Fibroblast of the aortic adventitia (primary cell): ENCODE measurements around the gene CAMK1D. TPM values are rescaled to one million over a fixed set of nuclear protein-coding genes. Genes with fewer than 3 reads are reported as not detected.

Experiments used
- DNase-seq: peaks from one replicate; pipeline ENCODE4 v3.0.0-alpha.2; 2010; ENCODE audit warnings: low read depth
- H3K4me3 ChIP-seq: 2 replicates; pipeline ENCODE4 v1.5.1; 2011; ENCODE audit warnings: low read depth, mild to moderate bottlenecking, control low read depth, low read length, moderate library complexity
- total RNA-seq: library from RNA; depleted of rRNA; stranded (reverse); fragments of >200 nt; gene quantifications from 2 replicates; pipeline ENCODE4 v1.2.3, GENCODE V29; 2012; ENCODE audit warnings: low replicate concordance
- TF ChIP-seq, protein P1 (sequence below): IDR thresholded peaks from 2 replicates; pipeline ENCODE4 v1.5.1; 2011; ENCODE audit warnings: mild to moderate bottlenecking, low read length, control low read depth, inconsistent platforms; ENCODE audit not compliant: insufficient read depth

CAMK1D gene
- total RNA-seq, 1 donor: 9.8 TPM

DNA sequence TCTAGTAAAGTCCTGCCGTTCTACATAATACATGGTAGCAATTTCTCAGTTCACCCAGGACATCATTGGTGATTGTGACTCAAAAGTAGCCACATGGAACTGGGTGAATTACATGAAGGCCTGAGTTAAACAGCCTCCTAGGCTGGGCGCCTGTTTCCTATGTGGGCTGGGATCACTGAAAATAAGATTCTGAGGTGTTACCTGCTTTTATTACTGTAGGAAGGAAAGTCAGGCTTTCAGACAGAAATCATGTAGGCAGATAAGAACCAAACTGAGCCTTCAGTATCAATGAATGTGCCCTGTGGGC is 160.4 kb downstream of the CAMK1D start:
- TF ChIP-seq, protein P1, sequence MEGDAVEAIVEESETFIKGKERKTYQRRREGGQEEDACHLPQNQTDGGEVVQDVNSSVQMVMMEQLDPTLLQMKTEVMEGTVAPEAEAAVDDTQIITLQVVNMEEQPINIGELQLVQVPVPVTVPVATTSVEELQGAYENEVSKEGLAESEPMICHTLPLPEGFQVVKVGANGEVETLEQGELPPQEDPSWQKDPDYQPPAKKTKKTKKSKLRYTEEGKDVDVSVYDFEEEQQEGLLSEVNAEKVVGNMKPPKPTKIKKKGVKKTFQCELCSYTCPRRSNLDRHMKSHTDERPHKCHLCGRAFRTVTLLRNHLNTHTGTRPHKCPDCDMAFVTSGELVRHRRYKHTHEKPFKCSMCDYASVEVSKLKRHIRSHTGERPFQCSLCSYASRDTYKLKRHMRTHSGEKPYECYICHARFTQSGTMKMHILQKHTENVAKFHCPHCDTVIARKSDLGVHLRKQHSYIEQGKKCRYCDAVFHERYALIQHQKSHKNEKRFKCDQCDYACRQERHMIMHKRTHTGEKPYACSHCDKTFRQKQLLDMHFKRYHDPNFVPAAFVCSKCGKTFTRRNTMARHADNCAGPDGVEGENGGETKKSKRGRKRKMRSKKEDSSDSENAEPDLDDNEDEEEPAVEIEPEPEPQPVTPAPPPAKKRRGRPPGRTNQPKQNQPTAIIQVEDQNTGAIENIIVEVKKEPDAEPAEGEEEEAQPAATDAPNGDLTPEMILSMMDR: no peak
- DNase-seq: no peak
- no peak overlapping the region for H3K4me3 ChIP-seq

DNA sequence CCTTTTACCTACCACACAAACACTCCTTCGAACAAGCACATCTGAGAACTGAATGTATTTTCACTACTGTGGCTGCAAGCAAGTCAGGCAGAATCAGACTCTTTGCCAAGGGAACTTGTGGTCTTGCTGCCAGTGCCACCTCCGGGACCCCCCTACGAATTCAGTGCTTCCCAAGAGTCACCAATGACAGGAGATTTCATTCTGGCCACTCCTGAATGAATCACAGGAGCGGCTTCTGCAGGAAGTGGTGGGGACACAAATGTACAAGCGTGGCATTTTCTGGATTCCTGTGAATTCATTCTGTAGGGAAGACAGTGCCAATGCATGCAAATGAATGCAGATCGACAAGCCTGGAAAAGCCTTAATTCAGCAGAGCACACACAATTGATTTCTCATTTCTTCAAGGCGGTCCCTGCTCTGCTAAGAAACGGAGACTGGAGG is 161.2 kb downstream of the CAMK1D start:
- H3K4me3 ChIP-seq: no peak overlapping the region

DNA sequence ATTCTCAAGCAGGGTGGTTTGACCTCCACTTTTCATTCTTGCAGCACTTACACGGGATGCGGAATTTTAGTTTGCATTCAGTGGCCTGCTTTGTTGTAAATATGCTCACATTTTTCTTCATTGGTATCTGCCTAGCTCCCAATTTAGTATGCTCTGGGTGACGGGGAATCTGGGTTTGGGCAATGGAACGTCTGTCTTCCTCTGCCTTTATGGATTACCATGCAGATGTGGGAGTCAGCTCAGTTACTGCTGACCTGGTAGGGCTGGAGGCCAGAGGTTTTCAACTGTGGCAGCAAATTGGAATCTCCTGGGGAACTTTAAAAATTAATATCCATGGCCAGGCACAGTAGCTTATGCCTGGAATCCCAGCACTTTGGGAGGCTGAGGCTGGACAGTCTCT is 161.6 kb downstream of the CAMK1D start:
- H3K4me3 ChIP-seq: no peak overlapping the region
- no peak for DNase-seq
- TF ChIP-seq, protein P1: no peak

More for the DNA sequence above, 161.2 kb downstream of the CAMK1D start:
- TF ChIP-seq, protein P1: no peak
- DNase-seq: no peak

DNA sequence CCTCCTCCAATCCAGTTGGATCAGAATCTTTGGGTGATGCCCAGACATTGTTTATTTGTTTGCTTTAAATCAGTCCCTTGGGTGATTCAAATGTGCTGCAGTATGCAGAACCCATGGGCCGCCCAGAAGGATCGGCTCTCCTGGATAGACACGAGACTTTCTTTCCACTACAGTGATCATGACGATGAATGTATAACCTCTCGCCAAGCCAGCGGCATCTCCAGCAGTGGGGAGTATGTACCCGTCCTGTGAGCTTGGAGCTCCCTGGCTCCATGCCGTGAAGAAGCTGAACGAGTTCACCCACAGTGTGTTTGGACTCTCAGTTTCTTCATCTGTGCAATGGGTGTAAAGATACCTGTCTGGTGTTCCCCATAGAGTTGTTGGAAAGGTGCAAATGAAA is 162.3 kb downstream of the CAMK1D start:
- TF ChIP-seq, protein P1: no peak
- no peak for DNase-seq

DNA sequence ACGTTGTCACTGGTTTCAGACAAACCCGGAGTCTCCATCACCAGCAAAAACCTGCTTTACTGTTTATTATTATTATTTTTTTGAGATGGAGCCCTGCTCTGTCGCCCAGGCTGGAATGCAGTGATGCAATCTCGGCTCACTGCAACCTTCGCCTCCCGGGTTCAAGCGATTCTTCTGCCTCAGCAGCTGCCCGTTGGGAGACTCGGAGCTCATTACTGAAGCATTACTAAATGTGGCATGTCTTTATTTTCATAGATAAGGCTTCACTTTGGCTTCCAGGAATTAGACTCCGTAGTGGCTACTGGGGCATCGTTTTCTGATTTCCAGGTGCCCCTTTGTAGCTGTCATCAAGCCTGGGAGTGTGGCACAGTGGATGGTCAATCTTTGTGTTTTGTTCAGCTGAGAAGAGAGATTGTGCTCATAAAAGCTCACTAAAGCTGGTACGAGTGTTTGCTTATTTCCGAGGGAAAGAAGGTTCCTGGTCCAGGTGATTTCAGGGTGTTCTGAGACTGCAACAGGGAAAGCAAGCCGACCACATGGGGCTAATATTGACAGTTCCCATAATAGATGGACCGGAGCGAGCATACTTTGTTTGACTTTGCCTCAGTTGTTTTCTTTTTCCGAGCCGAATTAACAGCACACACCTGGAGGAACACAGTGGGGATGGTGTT is 163.1 kb downstream of the CAMK1D start:
- TF ChIP-seq, protein P1: no peak
- no peak for DNase-seq
- H3K4me3 ChIP-seq: no peak overlapping the region

More for the DNA sequence above, 162.3 kb downstream of the CAMK1D start:
- H3K4me3 ChIP-seq: no peak overlapping the region

DNA sequence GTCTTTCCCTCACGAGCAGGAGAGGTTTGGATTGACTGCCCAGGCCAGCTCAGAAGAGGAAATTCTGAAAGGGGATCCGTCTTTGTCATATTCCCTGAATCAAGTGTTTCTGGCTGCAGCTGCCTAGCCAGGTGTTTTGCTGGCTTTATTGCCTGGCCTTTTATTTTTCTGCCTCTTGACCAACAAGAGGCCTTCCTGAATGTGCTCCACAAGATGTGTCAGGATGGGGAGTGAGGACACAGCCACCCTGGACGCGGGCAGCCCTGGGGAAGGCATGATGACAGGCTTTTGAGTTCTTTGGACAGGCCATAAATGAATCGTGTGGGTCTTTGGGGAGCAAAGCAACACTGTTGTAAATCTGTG is 163.6 kb downstream of the CAMK1D start:
- no peak for DNase-seq

More for the DNA sequence above, 163.6 kb downstream of the CAMK1D start:
- no peak overlapping the region for H3K4me3 ChIP-seq
- TF ChIP-seq, protein P1: no peak
